ENCODE results near the gene LGR6.
"Not testable (repeated sequence)": the region's sequence is repeated elsewhere in the genome, so short reads cannot be mapped to it uniquely, and the experiment has no call there.

The LGR6 gene

GRCh38 chr1:202352583-202353197 is 159.1 kb downstream of the LGR6 start:
- not testable (repeated sequence) for DNase-seq

GRCh38 chr1:202355944-202356553 is 162.4 kb downstream of the LGR6 start:
- no peak for DNase-seq

- DNase-seq, result no peak
These were observed 163.9 kb downstream of the LGR6 start for GRCh38 chr1:202357506-202357905.

GRCh38 chr1:202361224-202361623 is 167.6 kb downstream of the LGR6 start:
- no peak for DNase-seq

- no peak for DNase-seq
These were observed 168.1 kb downstream of the LGR6 start for GRCh38 chr1:202361701-202362100.

GRCh38 chr1:202362212-202362611 is 168.6 kb downstream of the LGR6 start:
- no peak for DNase-seq

- DNase-seq, result no peak
These were observed 171.7 kb downstream of the LGR6 start for GRCh38 chr1:202365092-202365815.

GRCh38 chr1:202367271-202367670 is 173.7 kb downstream of the LGR6 start:
- DNase-seq, result no peak
